ENCODE measurements around the gene L1CAM. TPM values are rescaled to one million over a fixed set of nuclear protein-coding genes. Genes with fewer than 3 reads are reported as not detected.

The L1CAM gene
- total and polyA plus RNA-seq, 11 donors: 0.99 to 11.0 (median 2.4) TPM

GRCh38 chrX:153862369-153863250, 23.4 kb downstream of the L1CAM start:
- peaks cover 0 to 37% (median 0%) of the 10 kb centered on the region in 9 donors for H3K27me3 ChIP-seq
- WGBS, 4 donors: 45 to 72% (median 63%) methylated on average over 14 to 22 of the region's 22 CpGs
- no peaks in the 10 kb centered on the region for H3K36me3 ChIP-seq
- no peak overlapping the region for H3K4me3 ChIP-seq
- no peak overlapping the region for H3K27ac ChIP-seq
- no peaks in the 10 kb centered on the region for H3K4me1 ChIP-seq
- DNase-seq: no peak
- no peaks in the 10 kb centered on the region for H3K9me3 ChIP-seq
- no peak for ATAC-seq
- TF ChIP-seq CTCF (IDR thresholded peaks at IDR 0.05) (no peak), POLR2A (IDR thresholded peaks at IDR 0.05) (no peak)
- intact Hi-C loops (cut with DNase I): no loop called here

- no peak overlapping the region for H3K27ac ChIP-seq
- no peaks in the 10 kb centered on the region for H3K9me3 ChIP-seq
- TF ChIP-seq POLR2A (IDR thresholded peaks at IDR 0.05) (no peak), CTCF (IDR thresholded peaks at IDR 0.05) (no peak)
- intact Hi-C loops (cut with DNase I): no loop called here
- 69 to 77% (median 73%) methylated on average over 18 to 21 of the region's 21 CpGs for WGBS, 4 donors
- H3K27me3 ChIP-seq: peaks cover 0 to 38% (median 0%) of the 10 kb centered on the region in 9 donors
- DNase-seq (no peak), ATAC-seq (no peak)
- no peaks in the 10 kb centered on the region for H3K4me1 ChIP-seq
- no peaks in the 10 kb centered on the region for H3K36me3 ChIP-seq
- H3K4me3 ChIP-seq: no peak overlapping the region
Measured at GRCh38 chrX:153861733-153862310, 24.2 kb downstream of the L1CAM start.

- intact Hi-C loops (cut with DNase I): no loop called here
- ATAC-seq (no peak), DNase-seq (no peak)
- Histone ChIP-seq H3K4me3 (no peak overlapping the region), H3K27me3 (peaks cover 0 to 44% (median 0%) of the 10 kb centered on the region in 9 donors), H3K27ac (no peak overlapping the region), H3K9me3 (no peaks in the 10 kb centered on the region), H3K36me3 (no peaks in the 10 kb centered on the region), H3K4me1 (no peaks in the 10 kb centered on the region)
- no peak for TF ChIP-seq CTCF (IDR thresholded peaks at IDR 0.05)
- no peak for TF ChIP-seq POLR2A (IDR thresholded peaks at IDR 0.05)
- 71 to 80% (median 75%) methylated on average over 10 of the region's 10 CpGs for WGBS, 4 donors
Measured at GRCh38 chrX:153861151-153861550, 24.8 kb downstream of the L1CAM start.

- WGBS, 4 donors: 65 to 79% (median 70%) methylated on average over 2 of the region's 2 CpGs
- ATAC-seq: no peak
- TF ChIP-seq POLR2A (IDR thresholded peaks at IDR 0.05): no peak
- no peak for TF ChIP-seq CTCF (IDR thresholded peaks at IDR 0.05)
Measured at GRCh38 chrX:153857348-153857903, 28.5 kb downstream of the L1CAM start.

More at GRCh38 chrX:153857348-153857903, 28.5 kb downstream of the L1CAM start:
- intact Hi-C loops (cut with DNase I): no loop called here
- Histone ChIP-seq H3K9me3 (no peaks in the 10 kb centered on the region), H3K27ac (no peak overlapping the region), H3K27me3 (peaks cover 0 to 66% (median 0%) of the 10 kb centered on the region in 9 donors), H3K36me3 (no peaks in the 10 kb centered on the region), H3K4me3 (no peak overlapping the region), H3K4me1 (no peaks in the 10 kb centered on the region)
- no peak for DNase-seq
